OCI-LY1 (cell line): Measurements from ENCODE around the gene MTPN.

ENCODE experiments used
- H2AFZ ChIP-seq: fragments of 200-600 bp; sonication (generic), shearing (Covaris generic); 2 replicates; pipeline ENCODE4 v1.6.0; 2014; ENCODE audit warnings: antibody characterized with exemption, mild to moderate bottlenecking, low read length
- H3F3A ChIP-seq: fragments of 200-600 bp; sonication (generic), shearing (Covaris generic); 2 replicates; pipeline ENCODE4 v1.6.0; 2014; ENCODE audit warnings: mild to moderate bottlenecking, antibody characterized with exemption, low read length, moderate library complexity; ENCODE audit not compliant: insufficient read depth
- H3K27ac ChIP-seq: fragments of 200-600 bp; sonication (generic); 2 replicates; pipeline ENCODE4 v1.5.1; 2014; ENCODE audit warnings: low read length, mixed run types, mild to moderate bottlenecking, low read depth; ENCODE audit not compliant: poor library complexity, severe bottlenecking
- H3K27me3 ChIP-seq: fragments of 200-600 bp; sonication (generic); 2 replicates; pipeline ENCODE4 v1.6.0; 2014; ENCODE audit warnings: antibody characterized with exemption, mild to moderate bottlenecking, low read length, moderate library complexity; ENCODE audit not compliant: insufficient read depth
- H3K36me3 ChIP-seq: fragments of 200-600 bp; sonication (generic); 2 replicates; pipeline ENCODE4 v1.6.1; 2014; ENCODE audit warnings: mild to moderate bottlenecking, antibody characterized with exemption, low read length, moderate library complexity, mixed read lengths; ENCODE audit not compliant: insufficient read depth
- H3K4me1 ChIP-seq: fragments of 200-600 bp; sonication (generic); 2 replicates; pipeline ENCODE4 v1.5.1; 2014; ENCODE audit warnings: mild to moderate bottlenecking, low read length, moderate library complexity; ENCODE audit not compliant: insufficient read depth, severe bottlenecking
- H3K4me2 ChIP-seq: fragments of 200-600 bp; sonication (generic), shearing (Covaris generic); 2 replicates; pipeline ENCODE4 v1.6.1; 2014; ENCODE audit warnings: low read length
- H3K4me3 ChIP-seq: fragments of 200-600 bp; sonication (generic); 2 replicates; pipeline ENCODE4 v1.5.1; 2014; ENCODE audit warnings: low read length, low read depth, mild to moderate bottlenecking, mixed read lengths; ENCODE audit not compliant: poor library complexity, severe bottlenecking
- H3K79me2 ChIP-seq: fragments of 200-600 bp; shearing (Covaris generic); 2 replicates; pipeline ENCODE4 v1.6.1; 2016; ENCODE audit warnings: mixed run types, low read length, mixed read lengths; ENCODE audit not compliant: insufficient read depth
- H3K9ac ChIP-seq: fragments of 200-600 bp; sonication (generic), shearing (Covaris generic); 2 replicates; pipeline ENCODE4 v1.6.1; 2014; ENCODE audit warnings: mild to moderate bottlenecking, low read length, mixed read lengths
- H3K9me2 ChIP-seq: fragments of 200-600 bp; sonication (generic), shearing (Covaris generic); 2 replicates; pipeline ENCODE4 v1.6.1; 2014; ENCODE audit warnings: low read depth, mild to moderate bottlenecking, low read length, mixed read lengths
- H3K9me3 ChIP-seq: fragments of 200-600 bp; shearing (Covaris generic); 2 replicates; pipeline ENCODE4 v1.6.1; 2014; ENCODE audit warnings: low read length, mixed read lengths
- H4K20me1 ChIP-seq: fragments of 200-600 bp; sonication (generic), shearing (Covaris generic); 2 replicates; pipeline ENCODE4 v1.6.0; 2016; ENCODE audit warnings: mild to moderate bottlenecking, low read length; ENCODE audit not compliant: insufficient read depth
- CTCF ChIP-seq: fragments of 200-600 bp; sonication (generic), shearing (Covaris generic); IDR thresholded peaks from 2 replicates; pipeline ENCODE4 v1.5.1; 2017; ENCODE audit warnings: mild to moderate bottlenecking, antibody characterized with exemption, low read length, moderate library complexity, mixed read lengths
- EZH2 ChIP-seq: fragments of 200-600 bp; sonication (generic), shearing (Covaris generic); IDR thresholded peaks from 2 replicates; pipeline ENCODE4 v1.8.0; 2017; ENCODE audit warnings: borderline replicate concordance, mixed run types, mild to moderate bottlenecking, antibody characterized with exemption, low read length, moderate library complexity, mixed read lengths

Gene MTPN

DNA sequence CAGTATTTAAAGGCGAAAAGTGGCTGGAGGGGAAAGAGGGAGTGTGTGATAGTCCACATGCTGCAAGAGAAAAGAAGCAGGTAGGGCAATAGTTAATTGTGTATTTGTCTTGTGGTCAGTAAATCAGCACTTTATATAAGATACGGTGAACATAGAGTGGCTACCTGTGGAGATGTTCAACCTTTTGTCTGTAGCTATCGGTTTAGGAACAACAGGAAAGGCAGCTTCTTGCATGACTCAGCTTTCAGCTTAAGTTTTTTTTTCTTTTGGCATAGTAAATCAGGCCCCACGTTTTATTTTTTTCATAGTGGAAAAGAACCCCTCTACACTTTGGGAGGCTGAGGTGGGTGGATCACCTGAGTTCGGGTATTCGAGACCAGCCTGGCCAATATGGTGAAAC, 14.2 kb upstream of the MTPN start:
- TF ChIP-seq EZH2 (no peak), CTCF (no peak)
- H3K4me1 ChIP-seq = no peaks in the 10 kb centered on the region
- H3K79me2 ChIP-seq = no peaks in the 10 kb centered on the region
- H4K20me1 ChIP-seq = no peaks in the 10 kb centered on the region
- no peak overlapping the region for H3K9ac ChIP-seq
- H3K36me3 ChIP-seq = no peaks in the 10 kb centered on the region
- H3K4me2 ChIP-seq = no peak overlapping the region
- H2AFZ ChIP-seq = no peak overlapping the region
- H3K4me3 ChIP-seq = no peak overlapping the region
- no peaks in the 10 kb centered on the region for H3K9me3 ChIP-seq
- H3F3A ChIP-seq = no peaks in the 10 kb centered on the region
- no peaks in the 10 kb centered on the region for H3K9me2 ChIP-seq
- H3K27me3 ChIP-seq = 0 out of 2 replicates have a peak, but pooled peaks cover 8% of the 10 kb centered on the region
- no peak overlapping the region for H3K27ac ChIP-seq

DNA sequence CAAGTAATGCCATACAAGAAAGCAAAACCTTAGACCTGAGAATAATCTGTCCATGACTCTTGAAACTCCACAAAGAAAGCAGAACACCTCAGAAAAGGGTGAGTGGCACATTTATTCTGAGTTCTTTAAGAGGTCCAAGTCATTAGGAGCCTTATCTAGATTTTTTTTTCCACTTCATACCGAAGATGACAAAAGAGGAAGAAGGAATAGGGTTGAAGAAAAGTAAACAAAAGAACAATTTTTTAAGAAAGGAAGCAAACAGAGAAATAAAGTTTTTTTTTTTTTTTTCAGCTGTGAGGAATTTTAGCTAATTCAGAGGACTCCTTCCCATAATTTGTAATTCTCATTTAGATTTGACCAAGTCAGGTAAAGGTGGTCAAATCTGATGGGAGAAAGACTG, 13.1 kb upstream of the MTPN start:
- H4K20me1 ChIP-seq = no peaks in the 10 kb centered on the region
- H3K79me2 ChIP-seq = no peaks in the 10 kb centered on the region
- no peaks in the 10 kb centered on the region; the same call in 1 of the 2 replicates for H3K36me3 ChIP-seq
- H3K9me2 ChIP-seq = no peaks in the 10 kb centered on the region
- H2AFZ ChIP-seq = no peak overlapping the region
- no peak overlapping the region for H3K4me3 ChIP-seq
- H3K9ac ChIP-seq = no peak overlapping the region
- 0 out of 2 replicates have a peak, but pooled peaks cover 4% of the 10 kb centered on the region for H3K27me3 ChIP-seq
- H3K4me2 ChIP-seq = no peak overlapping the region
- no peaks in the 10 kb centered on the region for H3K4me1 ChIP-seq
- TF ChIP-seq EZH2 = no peak
- no peak for TF ChIP-seq CTCF
- H3F3A ChIP-seq = no peaks in the 10 kb centered on the region
- H3K9me3 ChIP-seq = 0 out of 2 replicates have a peak, but pooled peaks cover 3% of the 10 kb centered on the region
- no peak overlapping the region for H3K27ac ChIP-seq

GRCh38 chr7:135981958-135982646, 4.9 kb upstream of the MTPN start:
- Histone ChIP-seq H2AFZ (no peak overlapping the region), H3K4me1 (peaks cover 12% of the 10 kb centered on the region)

More at GRCh38 chr7:135981958-135982646, 4.9 kb upstream of the MTPN start:
- Histone ChIP-seq H3K9me3 (0 out of 2 replicates have a peak, but pooled peaks cover 3% of the 10 kb centered on the region), H3K27ac (no peak overlapping the region), H3K27me3 (no peaks in the 10 kb centered on the region), H3F3A (no peaks in the 10 kb centered on the region), H3K9ac (no peak overlapping the region), H3K36me3 (no peaks in the 10 kb centered on the region; the same call in 1 of the 2 replicates), H3K79me2 (no peaks in the 10 kb centered on the region), H3K4me2 (no peak overlapping the region), H3K9me2 (no peaks in the 10 kb centered on the region), H3K4me3 (no peak overlapping the region), H4K20me1 (no peaks in the 10 kb centered on the region)
- TF ChIP-seq CTCF = no peak
